ENCODE results near the gene BCAP31. TPM values are rescaled to one million over a fixed set of nuclear protein-coding genes. Genes with fewer than 3 reads are reported as not detected.
"Not testable (repeated sequence)": the region's sequence is repeated elsewhere in the genome, so short reads cannot be mapped to it uniquely, and the experiment has no call there.

The BCAP31 gene
- total RNA-seq, 2 experiments from 2014 or later: 145 to 150 TPM

DNA sequence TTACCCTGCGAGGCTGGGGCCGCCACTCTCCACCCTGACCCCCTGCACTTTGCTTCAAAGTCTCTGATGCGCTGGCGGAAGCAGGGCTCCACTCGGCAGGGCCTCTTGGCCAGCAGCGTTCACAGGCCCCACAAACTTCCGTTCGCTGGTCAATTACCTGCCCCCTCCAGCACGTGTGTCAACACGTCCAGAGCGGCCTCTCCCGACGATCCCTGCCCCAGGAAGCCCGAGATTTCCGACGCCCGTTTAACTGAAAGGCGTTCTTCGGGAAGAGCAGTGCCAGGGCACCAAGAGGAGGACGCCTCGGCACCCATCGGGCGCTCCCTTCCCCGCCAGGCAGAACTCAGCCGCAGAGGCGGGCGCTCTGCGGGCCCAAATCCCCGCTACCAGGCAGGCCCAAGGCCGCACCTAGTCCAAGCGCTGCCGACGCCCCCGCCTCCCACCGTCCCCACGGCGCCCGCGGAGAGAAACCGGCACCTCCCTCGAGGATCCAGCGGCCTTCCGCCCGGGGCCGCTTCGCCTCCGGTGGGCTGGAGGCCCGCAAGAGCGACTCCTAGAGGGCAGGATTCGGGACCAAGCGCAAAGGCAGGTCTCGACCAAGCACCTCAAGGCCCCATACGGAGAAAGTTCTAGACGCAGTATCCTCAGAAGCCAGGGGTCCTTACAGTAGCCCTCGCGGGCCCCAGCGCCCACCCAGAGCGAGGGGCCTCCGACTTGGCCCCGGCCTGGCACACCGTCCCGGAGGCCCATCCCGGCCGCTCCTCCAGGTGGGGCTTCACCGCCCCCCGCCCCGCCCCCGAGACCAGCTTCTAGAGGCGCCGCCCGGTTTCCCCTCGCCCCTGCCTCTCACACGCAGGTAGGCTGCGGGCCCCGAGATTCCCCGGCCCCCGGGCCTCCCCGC lies 586 bp downstream of the BCAP31 start:
- ChIA-PET POLR2A (interaction anchor here (0.6 kb wide), 1 partner anchor 642 kb away, joined by 3 read pairs; no protein-coding TSS in a partner anchor), CTCF (no interaction called here)

- ChIA-PET CTCF (no interaction called here), POLR2A (no interaction called here)
Measured at GRCh38 chrX:153722704-153723350, 1.4 kb downstream of the BCAP31 start.

GRCh38 chrX:153719701-153720100 lies 4.5 kb downstream of the BCAP31 start:
- CTCF ChIA-PET: interaction anchor here (1.5 kb wide), 1 partner anchor 52 kb away, joined by 4 read pairs; no protein-coding TSS in a partner anchor
- POLR2A ChIA-PET: no interaction called here

- POLR2A ChIA-PET: no interaction called here
- CTCF ChIA-PET: interaction anchor here (1.5 kb wide), 1 partner anchor 51 kb away, joined by 4 read pairs; no protein-coding TSS in a partner anchor
Measured at GRCh38 chrX:153719238-153719637, 4.9 kb downstream of the BCAP31 start.

DNA sequence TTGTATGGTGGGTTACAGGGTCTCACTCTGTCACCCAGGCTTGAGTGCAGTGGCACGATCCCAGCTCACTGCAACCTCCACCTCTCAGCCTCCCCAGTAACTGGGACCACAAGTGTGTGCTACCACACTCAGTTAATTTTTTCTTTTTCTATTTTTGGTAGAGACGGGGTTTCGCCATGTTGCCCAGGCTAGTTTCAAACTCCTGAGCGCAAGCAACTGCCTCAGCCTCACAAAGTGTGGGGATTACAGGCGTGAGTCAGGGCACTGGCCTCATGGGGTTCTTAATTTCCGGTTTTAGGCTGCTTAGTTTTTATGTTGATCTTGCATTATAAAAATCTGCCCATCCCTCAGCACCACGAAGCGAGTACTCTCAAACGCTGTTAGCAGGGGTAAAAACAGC lies 6.7 kb downstream of the BCAP31 start:
- ChIA-PET CTCF (no interaction called here), POLR2A (no interaction called here)

DNA sequence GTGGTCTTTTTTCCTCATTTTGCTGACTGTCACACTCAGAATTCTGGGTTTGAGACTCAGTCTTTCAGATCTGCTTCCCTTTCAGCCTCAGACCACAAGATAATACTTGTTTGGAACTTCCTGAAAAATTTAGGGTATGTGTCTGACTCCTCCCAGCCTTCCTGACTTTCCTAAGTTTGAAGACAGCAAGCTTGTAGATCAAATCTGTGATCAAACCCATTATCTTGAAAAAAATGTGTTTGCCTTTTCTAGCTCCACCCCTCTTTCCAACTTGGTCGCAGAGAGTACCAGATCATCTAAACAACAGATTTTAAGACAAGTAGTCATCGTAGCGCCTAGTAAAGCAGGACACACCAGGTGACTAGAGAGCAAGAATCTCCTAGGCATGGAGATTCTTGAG lies 9.9 kb downstream of the BCAP31 start:
- ChIA-PET POLR2A (no interaction called here), CTCF (no interaction called here)

- CTCF ChIA-PET: no interaction called here
- POLR2A ChIA-PET: no interaction called here
Measured at GRCh38 chrX:153709726-153710674, 14.2 kb downstream of the BCAP31 start.

- POLR2A ChIA-PET: no interaction called here
Measured at GRCh38 chrX:153708415-153708814, 15.8 kb downstream of the BCAP31 start.

DNA sequence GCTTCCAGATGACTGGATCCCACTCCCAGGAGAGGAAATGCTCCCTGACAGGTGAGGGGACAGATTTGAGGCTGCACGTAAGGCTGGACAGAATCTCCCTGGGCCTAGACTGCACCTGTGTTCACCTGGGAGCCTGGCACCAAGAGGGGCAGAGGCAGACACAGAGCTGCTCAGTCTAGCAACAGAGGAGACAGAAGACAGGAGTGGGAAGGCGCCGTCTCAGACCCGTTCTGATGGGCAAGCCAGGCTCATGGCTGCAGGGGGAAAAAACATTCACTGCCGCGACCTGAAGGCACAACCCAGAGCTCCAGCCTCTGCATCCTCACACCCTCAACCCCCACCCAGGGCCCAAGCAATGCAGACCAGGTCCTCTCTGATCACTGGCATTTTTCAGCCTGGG lies 16.8 kb downstream of the BCAP31 start:
- ChIA-PET POLR2A (interaction anchor here (0.6 kb wide), 1 partner anchor 11 kb away, joined by 5 read pairs; no protein-coding TSS in a partner anchor), CTCF (interaction anchor here (1.1 kb wide), 1 partner anchor 47 kb away, joined by 3 read pairs; no protein-coding TSS in a partner anchor)

More at GRCh38 chrX:153708415-153708814, 15.8 kb downstream of the BCAP31 start:
- CTCF ChIA-PET: no interaction called here

DNA sequence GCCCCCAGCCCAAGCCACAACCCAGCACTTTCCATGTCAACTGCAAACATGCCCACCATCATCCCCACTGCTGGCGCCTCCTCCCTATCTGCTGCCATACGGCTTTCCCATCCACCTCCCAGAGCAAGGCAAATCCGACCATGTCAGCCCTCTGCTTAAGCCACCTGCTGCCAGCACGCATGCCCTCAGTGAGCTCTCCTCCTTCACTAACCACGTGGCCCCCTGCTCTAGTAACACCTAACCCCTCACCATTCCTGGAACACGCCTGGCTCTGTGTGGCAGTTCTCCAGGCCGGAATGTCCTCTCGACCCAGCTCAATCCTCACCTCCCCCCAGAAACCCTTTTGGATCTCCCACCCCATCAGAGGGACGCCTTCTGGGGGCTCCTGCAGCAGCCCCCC lies 17.4 kb downstream of the BCAP31 start:
- POLR2A ChIA-PET: interaction anchor here (0.6 kb wide), 1 partner anchor 11 kb away, joined by 5 read pairs; no protein-coding TSS in a partner anchor
- CTCF ChIA-PET: interaction anchor here (1.1 kb wide), 1 partner anchor 47 kb away, joined by 3 read pairs; no protein-coding TSS in a partner anchor

DNA sequence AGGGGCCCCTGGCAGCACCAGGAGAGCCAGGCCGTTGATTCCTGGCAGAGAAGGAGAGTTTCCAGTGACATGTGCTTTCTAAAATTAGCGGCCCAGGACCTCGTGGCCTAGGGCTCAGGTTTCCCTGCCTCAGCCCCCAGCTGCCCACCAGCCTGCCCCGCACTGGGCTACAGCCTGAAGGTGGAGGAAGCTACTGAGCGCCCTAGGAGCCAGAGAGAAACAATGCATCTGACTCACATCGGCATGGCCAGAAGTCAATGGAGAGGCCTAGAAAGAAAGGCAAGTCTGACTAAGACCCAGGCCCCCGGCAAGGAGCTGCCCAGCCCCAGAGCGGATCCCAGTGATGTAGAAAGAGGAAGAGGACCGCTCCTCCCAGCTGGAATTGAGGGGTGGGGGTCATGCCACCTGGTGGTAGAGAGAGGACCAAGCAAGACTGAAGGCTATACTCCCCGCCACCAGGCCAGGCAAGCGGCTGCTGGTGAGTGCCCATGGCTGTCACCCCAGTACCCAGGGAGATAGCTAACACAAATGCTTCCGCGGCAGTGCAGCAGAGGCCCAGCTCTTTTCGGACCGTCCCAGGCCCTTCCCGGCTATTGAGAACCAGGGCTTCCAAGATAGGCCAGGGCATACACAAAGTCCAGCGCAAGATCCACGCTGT lies 18.7 kb downstream of the BCAP31 start:
- POLR2A ChIA-PET, CTCF ChIA-PET: not testable (repeated sequence)

DNA sequence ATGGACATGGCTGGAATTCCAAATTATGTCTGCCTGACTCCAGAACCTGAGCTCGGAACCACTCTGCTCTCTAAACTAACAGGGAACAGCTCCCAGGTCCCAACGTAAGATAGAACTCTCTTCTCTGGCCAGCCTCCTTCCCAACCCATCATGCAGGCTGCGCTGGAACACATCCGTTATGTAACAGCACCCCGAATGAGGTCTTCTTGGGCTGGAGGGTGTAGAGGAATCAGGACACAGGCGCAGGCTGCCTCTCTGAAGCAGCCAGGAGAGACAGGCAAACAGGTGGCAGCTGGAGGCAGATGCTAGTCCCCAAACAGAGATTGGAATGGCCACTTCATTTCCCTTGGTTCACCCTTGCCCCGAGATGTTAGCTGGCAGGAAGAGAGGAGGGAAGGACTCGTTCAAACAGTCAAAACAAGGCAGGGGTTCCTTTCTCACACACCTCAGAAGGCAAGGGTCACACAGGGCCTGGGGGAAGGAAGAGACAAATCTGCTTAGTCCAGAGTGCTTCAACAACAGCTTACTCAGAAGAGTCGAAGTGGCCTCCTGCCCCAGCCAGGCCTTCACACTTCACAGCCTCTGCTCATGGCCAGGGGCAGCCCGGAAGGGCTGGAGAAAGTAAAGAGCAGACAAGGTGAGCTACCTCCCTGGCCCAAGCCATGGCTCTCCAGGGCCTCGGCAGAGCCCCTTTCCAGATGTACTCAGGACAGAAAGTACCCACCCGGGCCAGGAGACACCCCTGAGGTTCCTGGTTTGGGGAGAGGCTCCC lies 19.4 kb downstream of the BCAP31 start:
- CTCF ChIA-PET, POLR2A ChIA-PET: not testable (repeated sequence)

GRCh38 chrX:153704021-153704526 lies 20.1 kb downstream of the BCAP31 start:
- ChIA-PET CTCF (no interaction called here), POLR2A (no interaction called here)

- CTCF ChIA-PET: no interaction called here
- POLR2A ChIA-PET: no interaction called here
Measured at GRCh38 chrX:153703036-153703370, 21.2 kb downstream of the BCAP31 start.

- CTCF ChIA-PET: no interaction called here
- POLR2A ChIA-PET: no interaction called here
Measured at GRCh38 chrX:153702336-153703035, 21.7 kb downstream of the BCAP31 start.

GRCh38 chrX:153701706-153702105 lies 22.5 kb downstream of the BCAP31 start:
- CTCF ChIA-PET: no interaction called here
- POLR2A ChIA-PET: no interaction called here

GRCh38 chrX:153700967-153701366 lies 23.2 kb downstream of the BCAP31 start:
- POLR2A ChIA-PET: no interaction called here
- CTCF ChIA-PET: no interaction called here

- POLR2A ChIA-PET: no interaction called here
- CTCF ChIA-PET: no interaction called here
Measured at GRCh38 chrX:153700376-153700945, 23.7 kb downstream of the BCAP31 start.

All from activated CD8-positive, alpha-beta memory T cell treated with anti-CD3 and anti-CD28 coated beads for 36 hours (primary cell).